NB4 (cell line): Measurements from ENCODE around the gene NT5DC4.

ENCODE experiments used
- POLR2A ChIP-seq: IDR thresholded peaks from 2 replicates; pipeline ENCODE4 v1.6.1; 2011; ENCODE audit warnings: mild to moderate bottlenecking; ENCODE audit not compliant: insufficient read length; ENCODE audit errors: extremely low read depth
- TF ChIP-seq, protein P1 (sequence below): IDR thresholded peaks from one replicate; pipeline ENCODE4 v1.5.1; 2012; ENCODE audit warnings: low read depth, low read length

- TF ChIP-seq, protein P1, sequence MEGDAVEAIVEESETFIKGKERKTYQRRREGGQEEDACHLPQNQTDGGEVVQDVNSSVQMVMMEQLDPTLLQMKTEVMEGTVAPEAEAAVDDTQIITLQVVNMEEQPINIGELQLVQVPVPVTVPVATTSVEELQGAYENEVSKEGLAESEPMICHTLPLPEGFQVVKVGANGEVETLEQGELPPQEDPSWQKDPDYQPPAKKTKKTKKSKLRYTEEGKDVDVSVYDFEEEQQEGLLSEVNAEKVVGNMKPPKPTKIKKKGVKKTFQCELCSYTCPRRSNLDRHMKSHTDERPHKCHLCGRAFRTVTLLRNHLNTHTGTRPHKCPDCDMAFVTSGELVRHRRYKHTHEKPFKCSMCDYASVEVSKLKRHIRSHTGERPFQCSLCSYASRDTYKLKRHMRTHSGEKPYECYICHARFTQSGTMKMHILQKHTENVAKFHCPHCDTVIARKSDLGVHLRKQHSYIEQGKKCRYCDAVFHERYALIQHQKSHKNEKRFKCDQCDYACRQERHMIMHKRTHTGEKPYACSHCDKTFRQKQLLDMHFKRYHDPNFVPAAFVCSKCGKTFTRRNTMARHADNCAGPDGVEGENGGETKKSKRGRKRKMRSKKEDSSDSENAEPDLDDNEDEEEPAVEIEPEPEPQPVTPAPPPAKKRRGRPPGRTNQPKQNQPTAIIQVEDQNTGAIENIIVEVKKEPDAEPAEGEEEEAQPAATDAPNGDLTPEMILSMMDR, result no peak
- TF ChIP-seq POLR2A, result no peak
Measured at GRCh38 chr2:112682101-112682500, 38.7 kb upstream of the NT5DC4 start.
